ENCODE data around the gene CSAG1. TPM values are rescaled to one million over a fixed set of nuclear protein-coding genes. Genes with fewer than 3 reads are reported as not detected.
"Not testable (repeated sequence)": the region's sequence is repeated elsewhere in the genome, so short reads cannot be mapped to it uniquely, and the experiment has no call there.

CSAG1 gene
- total RNA-seq, 1 experiment from 2014 or later, result not detected

DNA sequence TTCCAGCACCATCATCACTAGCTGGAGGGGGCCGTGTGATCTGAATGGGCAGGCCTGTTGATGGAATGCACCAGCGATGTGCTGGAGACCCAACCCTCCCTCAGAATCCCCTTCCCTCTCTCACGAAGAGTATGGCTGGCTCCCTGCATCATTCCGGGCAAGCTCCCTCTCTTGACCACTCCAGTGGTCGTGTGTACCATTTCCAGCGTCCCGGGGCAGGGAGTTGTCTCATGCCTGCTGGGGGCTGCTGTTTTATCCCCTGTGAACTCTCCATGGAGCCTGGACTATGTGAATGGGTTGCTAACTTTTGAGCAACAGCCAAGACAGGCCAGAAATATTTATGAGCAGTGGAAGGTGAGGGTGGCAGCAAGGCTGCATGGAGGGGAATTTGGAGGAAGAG is 8.1 kb downstream of the CSAG1 start:
- no peaks in the 10 kb centered on the region for H3K36me3 Mint-ChIP-seq (ENCODE audit: insufficient read depth, unreplicated experiment)
- intact Hi-C loops (cut with micrococcal nuclease; ENCODE audit: unreplicated experiment), result no loop called here
- POLR2A ChIA-PET, result no interaction called here

DNA sequence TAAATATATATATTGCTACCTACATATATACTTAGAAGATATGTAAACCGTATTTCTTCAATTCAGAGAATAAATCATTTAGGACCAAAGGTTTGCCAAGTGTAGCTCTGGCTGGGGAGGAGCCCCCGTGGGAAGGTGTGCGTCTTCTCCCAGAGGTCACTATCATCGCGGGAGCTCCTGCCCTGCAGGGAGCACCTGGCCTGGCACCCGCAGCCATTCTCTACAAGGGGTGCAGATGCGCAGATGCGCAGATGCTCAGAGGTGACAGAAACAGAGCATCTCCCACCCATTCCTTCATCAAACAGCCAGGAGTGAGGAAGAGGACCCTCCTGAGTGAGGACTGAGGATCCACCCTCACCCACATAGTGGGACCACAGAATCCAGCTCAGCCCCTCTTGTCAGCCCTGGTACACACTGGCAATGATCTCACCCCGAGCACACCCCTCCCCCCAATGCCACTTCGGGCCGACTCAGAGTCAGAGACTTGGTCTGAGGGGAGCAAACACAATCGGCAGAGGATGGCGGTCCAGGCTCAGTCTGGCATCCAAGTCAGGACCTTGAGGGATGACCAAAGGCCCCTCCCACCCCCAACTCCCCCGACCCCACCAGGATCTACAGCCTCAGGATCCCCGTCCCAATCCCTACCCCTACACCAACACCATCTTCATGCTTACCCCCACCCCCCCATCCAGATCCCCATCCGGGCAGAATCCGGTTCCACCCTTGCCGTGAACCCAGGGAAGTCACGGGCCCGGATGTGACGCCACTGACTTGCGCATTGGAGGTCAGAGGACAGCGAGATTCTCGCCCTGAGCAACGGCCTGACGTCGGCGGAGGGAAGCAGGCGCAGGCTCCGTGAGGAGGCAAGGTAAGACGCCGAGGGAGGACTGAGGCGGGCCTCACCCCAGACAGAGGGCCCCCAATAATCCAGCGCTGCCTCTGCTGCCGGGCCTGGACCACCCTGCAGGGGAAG is 19.4 kb downstream of the CSAG1 start, which contains the start of gene MAGEA2B:
TSS of gene MAGEA2B (plus strand) at position 814 of the 973 bp plus-strand sequence. CDS start 2,479 bp downstream, outside the sequence.
- H3K27ac Mint-ChIP-seq (ENCODE audit: unreplicated experiment); intact Hi-C loops (cut with micrococcal nuclease; ENCODE audit: unreplicated experiment); POLR2A ChIA-PET; H3K4me1 ChIP-seq; H3K9me3 Mint-ChIP-seq (ENCODE audit: unreplicated experiment); H3K4me3 Mint-ChIP-seq (ENCODE audit: unreplicated experiment); H3K4me3 ChIP-seq (ENCODE audit: low read depth, low read length); H3K36me3 Mint-ChIP-seq (ENCODE audit: insufficient read depth, unreplicated experiment); DNase-seq; H3K27me3 ChIP-seq (replicated peaks; ENCODE audit: control insufficient read depth, insufficient read depth, low read length); H3K27me3 Mint-ChIP-seq (ENCODE audit: insufficient read depth, unreplicated experiment); BruUV-seq (replicated peaks); H3K36me3 ChIP-seq (ENCODE audit: control insufficient read depth, insufficient read depth, low read length); H3K4me1 Mint-ChIP-seq (ENCODE audit: low read depth, unreplicated experiment); H3K9me3 ChIP-seq; CTCF ChIA-PET: not testable (repeated sequence)

More for the DNA sequence above, 8.1 kb downstream of the CSAG1 start:
- Histone ChIP-seq H3K36me3 (ENCODE audit: control insufficient read depth, insufficient read depth, low read length) (no peaks in the 10 kb centered on the region), H3K27me3 (replicated peaks; ENCODE audit: control insufficient read depth, insufficient read depth, low read length) (no peaks in the 10 kb centered on the region), H3K4me1 (no peaks in the 10 kb centered on the region), H3K9me3 (no peaks in the 10 kb centered on the region), H3K4me3 (ENCODE audit: low read depth, low read length) (no peak overlapping the region)
- Mint-ChIP-seq H3K9me3 (ENCODE audit: unreplicated experiment) (no peaks in the 10 kb centered on the region), H3K4me3 (ENCODE audit: unreplicated experiment) (no peak overlapping the region), H3K4me1 (ENCODE audit: low read depth, unreplicated experiment) (no peaks in the 10 kb centered on the region), H3K27ac (ENCODE audit: unreplicated experiment) (no peak overlapping the region), H3K27me3 (ENCODE audit: insufficient read depth, unreplicated experiment) (no peaks in the 10 kb centered on the region)
- BruUV-seq (replicated peaks), result no TSS peak
- TF ChIP-seq, protein P1, sequence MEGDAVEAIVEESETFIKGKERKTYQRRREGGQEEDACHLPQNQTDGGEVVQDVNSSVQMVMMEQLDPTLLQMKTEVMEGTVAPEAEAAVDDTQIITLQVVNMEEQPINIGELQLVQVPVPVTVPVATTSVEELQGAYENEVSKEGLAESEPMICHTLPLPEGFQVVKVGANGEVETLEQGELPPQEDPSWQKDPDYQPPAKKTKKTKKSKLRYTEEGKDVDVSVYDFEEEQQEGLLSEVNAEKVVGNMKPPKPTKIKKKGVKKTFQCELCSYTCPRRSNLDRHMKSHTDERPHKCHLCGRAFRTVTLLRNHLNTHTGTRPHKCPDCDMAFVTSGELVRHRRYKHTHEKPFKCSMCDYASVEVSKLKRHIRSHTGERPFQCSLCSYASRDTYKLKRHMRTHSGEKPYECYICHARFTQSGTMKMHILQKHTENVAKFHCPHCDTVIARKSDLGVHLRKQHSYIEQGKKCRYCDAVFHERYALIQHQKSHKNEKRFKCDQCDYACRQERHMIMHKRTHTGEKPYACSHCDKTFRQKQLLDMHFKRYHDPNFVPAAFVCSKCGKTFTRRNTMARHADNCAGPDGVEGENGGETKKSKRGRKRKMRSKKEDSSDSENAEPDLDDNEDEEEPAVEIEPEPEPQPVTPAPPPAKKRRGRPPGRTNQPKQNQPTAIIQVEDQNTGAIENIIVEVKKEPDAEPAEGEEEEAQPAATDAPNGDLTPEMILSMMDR (IDR thresholded peaks at IDR 0.05; ENCODE audit: insufficient read depth in 1 of 2, low read depth in 1 of 2, low read length in 1 of 2, severe bottlenecking in 1 of 2, unreplicated experiment in 1 of 2), result no peak
- CTCF ChIA-PET, result no interaction called here
- DNase-seq, result no peak

DNA sequence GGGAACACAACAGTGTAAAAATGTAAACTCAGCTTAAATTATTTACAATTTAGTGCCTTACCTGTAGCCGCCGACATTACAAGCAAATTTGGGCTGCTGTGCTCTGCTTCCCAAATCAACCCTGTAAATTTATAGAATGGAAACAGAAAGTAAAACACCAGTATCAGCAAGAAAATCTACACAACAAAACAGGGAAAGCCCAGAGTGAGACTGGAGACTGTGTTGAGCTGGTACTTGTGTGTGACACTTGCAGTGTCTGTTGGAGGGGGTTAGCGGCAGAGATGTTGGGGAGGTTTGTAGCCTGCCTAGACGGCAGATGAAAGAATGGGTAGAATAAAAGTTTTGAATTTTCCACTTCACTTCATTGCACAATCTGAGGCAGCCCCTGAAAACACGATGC is 20.3 kb downstream of the CSAG1 start:
- POLR2A ChIA-PET; H3K4me1 Mint-ChIP-seq (ENCODE audit: low read depth, unreplicated experiment); H3K9me3 Mint-ChIP-seq (ENCODE audit: unreplicated experiment); CTCF ChIA-PET; H3K36me3 Mint-ChIP-seq (ENCODE audit: insufficient read depth, unreplicated experiment); H3K9me3 ChIP-seq; H3K27me3 Mint-ChIP-seq (ENCODE audit: insufficient read depth, unreplicated experiment); H3K27ac Mint-ChIP-seq (ENCODE audit: unreplicated experiment); BruUV-seq (replicated peaks); DNase-seq; H3K4me1 ChIP-seq; H3K4me3 Mint-ChIP-seq (ENCODE audit: unreplicated experiment); intact Hi-C loops (cut with micrococcal nuclease; ENCODE audit: unreplicated experiment); H3K4me3 ChIP-seq (ENCODE audit: low read depth, low read length); H3K27me3 ChIP-seq (replicated peaks; ENCODE audit: control insufficient read depth, insufficient read depth, low read length); H3K36me3 ChIP-seq (ENCODE audit: control insufficient read depth, insufficient read depth, low read length): not testable (repeated sequence)

DNA sequence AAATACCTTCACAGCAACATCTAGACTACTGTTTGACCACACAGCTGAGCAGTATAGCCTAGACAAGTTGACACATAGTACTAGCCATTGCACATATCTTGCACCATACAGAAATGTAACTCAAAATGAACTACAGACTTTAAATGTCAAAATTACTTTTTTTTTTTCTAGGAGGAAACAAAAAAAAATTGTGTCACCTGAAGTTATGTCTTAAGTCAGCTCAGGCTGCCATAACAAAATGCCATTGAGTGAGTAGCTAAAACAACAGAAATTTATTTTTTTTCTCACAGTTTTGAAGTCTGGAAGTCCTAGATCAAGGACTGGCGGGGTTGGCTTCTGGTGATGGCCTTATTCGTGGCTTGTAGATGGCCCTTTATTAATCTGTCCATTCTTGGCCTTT is 24.3 kb downstream of the CSAG1 start, which contains the start of gene CSAG2:
TSS of gene CSAG2 (minus strand) at position 101 of the 400 bp plus-strand sequence. CDS start 161 bp downstream, outside the sequence.
- POLR2A ChIA-PET; H3K4me1 Mint-ChIP-seq (ENCODE audit: low read depth, unreplicated experiment); H3K27me3 Mint-ChIP-seq (ENCODE audit: insufficient read depth, unreplicated experiment); H3K4me3 ChIP-seq (ENCODE audit: low read depth, low read length); BruUV-seq (replicated peaks); H3K36me3 Mint-ChIP-seq (ENCODE audit: insufficient read depth, unreplicated experiment); CTCF ChIA-PET; H3K27me3 ChIP-seq (replicated peaks; ENCODE audit: control insufficient read depth, insufficient read depth, low read length); H3K9me3 ChIP-seq; H3K4me1 ChIP-seq; intact Hi-C loops (cut with micrococcal nuclease; ENCODE audit: unreplicated experiment); H3K9me3 Mint-ChIP-seq (ENCODE audit: unreplicated experiment); H3K4me3 Mint-ChIP-seq (ENCODE audit: unreplicated experiment); DNase-seq; H3K27ac Mint-ChIP-seq (ENCODE audit: unreplicated experiment); H3K36me3 ChIP-seq (ENCODE audit: control insufficient read depth, insufficient read depth, low read length): not testable (repeated sequence)

DNA sequence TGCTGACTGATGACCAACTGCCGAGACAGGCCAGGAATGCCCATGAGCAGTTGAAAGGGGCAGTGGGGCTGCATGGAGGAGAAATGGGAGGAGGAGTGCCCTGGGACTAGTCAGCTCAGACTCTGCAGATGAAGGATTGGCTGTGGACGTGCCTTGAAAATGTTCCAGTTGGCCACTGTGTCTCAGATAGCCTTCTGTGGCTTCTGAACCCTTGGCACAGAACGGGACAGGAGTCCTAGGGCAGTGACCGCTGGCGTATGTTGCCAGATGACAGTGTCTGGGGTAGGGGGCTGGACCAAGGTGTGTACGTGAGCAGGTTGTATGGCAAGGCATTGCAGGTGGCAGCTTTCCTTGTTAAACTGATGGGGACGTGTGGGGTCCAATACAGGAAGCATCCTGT is 27.0 kb downstream of the CSAG1 start:
- H3K4me1 Mint-ChIP-seq (ENCODE audit: low read depth, unreplicated experiment); H3K36me3 Mint-ChIP-seq (ENCODE audit: insufficient read depth, unreplicated experiment); H3K4me3 Mint-ChIP-seq (ENCODE audit: unreplicated experiment); H3K27me3 ChIP-seq (replicated peaks; ENCODE audit: control insufficient read depth, insufficient read depth, low read length); H3K9me3 ChIP-seq; intact Hi-C loops (cut with micrococcal nuclease; ENCODE audit: unreplicated experiment); CTCF ChIA-PET; H3K9me3 Mint-ChIP-seq (ENCODE audit: unreplicated experiment); H3K4me1 ChIP-seq; H3K36me3 ChIP-seq (ENCODE audit: control insufficient read depth, insufficient read depth, low read length); BruUV-seq (replicated peaks); DNase-seq; POLR2A ChIA-PET; H3K4me3 ChIP-seq (ENCODE audit: low read depth, low read length); H3K27me3 Mint-ChIP-seq (ENCODE audit: insufficient read depth, unreplicated experiment); H3K27ac Mint-ChIP-seq (ENCODE audit: unreplicated experiment): not testable (repeated sequence)

DNA sequence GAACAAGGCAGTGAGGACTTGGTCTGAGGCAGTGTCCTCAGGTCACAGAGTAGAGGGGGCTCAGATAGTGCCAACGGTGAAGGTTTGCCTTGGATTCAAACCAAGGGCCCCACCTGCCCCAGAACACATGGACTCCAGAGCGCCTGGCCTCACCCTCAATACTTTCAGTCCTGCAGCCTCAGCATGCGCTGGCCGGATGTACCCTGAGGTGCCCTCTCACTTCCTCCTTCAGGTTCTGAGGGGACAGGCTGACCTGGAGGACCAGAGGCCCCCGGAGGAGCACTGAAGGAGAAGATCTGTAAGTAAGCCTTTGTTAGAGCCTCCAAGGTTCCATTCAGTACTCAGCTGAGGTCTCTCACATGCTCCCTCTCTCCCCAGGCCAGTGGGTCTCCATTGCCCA is 33.1 kb downstream of the CSAG1 start:
- H3K4me1 ChIP-seq; H3K27ac Mint-ChIP-seq (ENCODE audit: unreplicated experiment); intact Hi-C loops (cut with micrococcal nuclease; ENCODE audit: unreplicated experiment); H3K9me3 ChIP-seq; CTCF ChIA-PET; DNase-seq; H3K4me3 ChIP-seq (ENCODE audit: low read depth, low read length); H3K27me3 ChIP-seq (replicated peaks; ENCODE audit: control insufficient read depth, insufficient read depth, low read length); BruUV-seq (replicated peaks); H3K4me3 Mint-ChIP-seq (ENCODE audit: unreplicated experiment); H3K36me3 ChIP-seq (ENCODE audit: control insufficient read depth, insufficient read depth, low read length); H3K36me3 Mint-ChIP-seq (ENCODE audit: insufficient read depth, unreplicated experiment); H3K9me3 Mint-ChIP-seq (ENCODE audit: unreplicated experiment); H3K27me3 Mint-ChIP-seq (ENCODE audit: insufficient read depth, unreplicated experiment); H3K4me1 Mint-ChIP-seq (ENCODE audit: low read depth, unreplicated experiment); POLR2A ChIA-PET: not testable (repeated sequence)
